H1 (cell line): Measurements from ENCODE around the gene BCL2L11. TPM values are rescaled to one million over a fixed set of nuclear protein-coding genes. Genes with fewer than 3 reads are reported as not detected.

Experiments used
- CTCF ChIA-PET: fragments of 300-600 bp; sonication (Branson Sonifier 250); formaldehyde crosslinking; loops from one replicate; lab custom pipeline; 2021; ENCODE audit not compliant: partially characterized antibody; lab: Charles Lee
- POLR2A ChIA-PET: fragments of 300-600 bp; sonication (Branson Sonifier 250); formaldehyde crosslinking; loops from one replicate; lab custom pipeline; 2021; ENCODE audit warnings: inconsistent platforms; ENCODE audit not compliant: partially characterized antibody; lab: Charles Lee
- DNase-seq, 2 experiments: peaks; one replicate each; pipeline versions ENCODE4 v3.0.0 to v3.0.0-alpha.2; 2010 to 2022; ENCODE audit warnings: low spot score in 2 of 2, low read depth in 1 of 2, mixed read lengths in 1 of 2
- FAIRE-seq: peaks from 2 replicates; lab custom pipeline; 2011; peaks lifted over from hg19 to GRCh38; lab: Jason Lieb, UNC
- H2AFZ ChIP-seq: 2 replicates; pipeline ENCODE4 v1.8.1; 2012; ENCODE audit warnings: low read length, inconsistent platforms
- H2AK5ac ChIP-seq: 2 replicates; pipeline ENCODE4 v1.6.1; 2013; ENCODE audit warnings: low read depth, low read length
- H2BK120ac ChIP-seq: replicated peaks from 2 replicates; pipeline ENCODE3; 2013; ENCODE audit warnings: low read depth, low read length, inconsistent platforms
- H2BK12ac ChIP-seq: 2 replicates; pipeline ENCODE4 v1.6.1; 2013; ENCODE audit warnings: low read depth, low read length
- H2BK15ac ChIP-seq: 2 replicates; pipeline ENCODE4 v1.6.1; 2013; ENCODE audit warnings: low read length
- H2BK20ac ChIP-seq: 2 replicates; pipeline ENCODE4 v1.6.1; 2013; ENCODE audit warnings: low read length
- H2BK5ac ChIP-seq: 2 replicates; pipeline ENCODE4 v1.6.1; 2013; ENCODE audit warnings: low read depth, low read length
- H3K14ac ChIP-seq: 2 replicates; pipeline ENCODE4 v1.6.1; 2013; ENCODE audit warnings: inconsistent platforms; ENCODE audit not compliant: insufficient read length
- H3K18ac ChIP-seq: 2 replicates; pipeline ENCODE4 v1.6.1; 2013; ENCODE audit warnings: low read length; ENCODE audit errors: extremely low read depth
- H3K23ac ChIP-seq: 2 replicates; pipeline ENCODE4 v1.6.1; 2013; ENCODE audit warnings: inconsistent platforms; ENCODE audit not compliant: insufficient read length
- H3K23me2 ChIP-seq: 2 replicates; pipeline ENCODE4 v1.6.1; 2013; ENCODE audit warnings: low read depth, low read length
- H3K27ac ChIP-seq: 2 replicates; pipeline ENCODE4 v1.6.1; 2011; ENCODE audit warnings: low read depth, low read length, inconsistent platforms
- H3K27me3 ChIP-seq, 4 experiments: replicated peaks in 1 of 4; 1 replicate in 1 of 4; 2 replicates in 3 of 4; pipeline versions ENCODE4 v1.6.1 to v1.8.1; 2011 to 2013; ENCODE audit warnings: low read length in 3 of 4, mild to moderate bottlenecking in 3 of 4, inconsistent platforms in 2 of 4, mixed read lengths in 2 of 4, moderate library complexity in 1 of 4; ENCODE audit not compliant: control insufficient read depth in 3 of 4, insufficient read depth in 3 of 4; ENCODE audit errors: extremely low read depth in 1 of 4
- H3K36me3 ChIP-seq, 4 experiments: 2 replicates each; pipeline versions ENCODE4 v1.6.1 to v1.8.1; 2011 to 2013; ENCODE audit warnings: mild to moderate bottlenecking in 4 of 4, low read length in 3 of 4, moderate library complexity in 2 of 4, control low read depth in 1 of 4, inconsistent platforms in 1 of 4; ENCODE audit not compliant: insufficient read depth in 4 of 4, control insufficient read depth in 2 of 4
- H3K4ac ChIP-seq: replicated peaks from 2 replicates; pipeline ENCODE3; 2013; ENCODE audit warnings: low read length, low read depth, mixed read lengths, inconsistent platforms; ENCODE audit not compliant: insufficient read length
- H3K4me1 ChIP-seq, 4 experiments: replicated peaks in 1 of 4; 1 replicate in 1 of 4; 2 replicates in 3 of 4; pipeline versions ENCODE4 v1.6.1 to v1.8.1; 2011 to 2013; ENCODE audit warnings: low read length in 3 of 4, inconsistent platforms in 2 of 4, mixed read lengths in 1 of 4; ENCODE audit not compliant: insufficient read depth in 4 of 4, control insufficient read depth in 3 of 4
- H3K4me2 ChIP-seq, 2 experiments: 2 replicates each; pipeline versions ENCODE4 v1.6.1 to v1.8.1; 2011 to 2013; ENCODE audit warnings: low read depth in 2 of 2, low read length in 2 of 2, control low read depth in 1 of 2, inconsistent platforms in 1 of 2, mild to moderate bottlenecking in 1 of 2; ENCODE audit not compliant: insufficient read depth in 1 of 2
- H3K4me3 ChIP-seq, 4 experiments: fragments of 200-600, 300-600 bp in 1 of 4; sonication (generic), shearing (Covaris generic), sonication (Bioruptor Twin) in 1 of 4; 2 replicates each; pipeline versions ENCODE4 v1.5.1 to v1.8.1; 2011 to 2016; ENCODE audit warnings: low read length in 4 of 4, low read depth in 3 of 4, control low read depth in 2 of 4, inconsistent platforms in 2 of 4, mild to moderate bottlenecking in 2 of 4, mixed read lengths in 1 of 4, moderate library complexity in 1 of 4; ENCODE audit not compliant: insufficient read depth in 2 of 4; ENCODE audit errors: extremely low read depth in 1 of 4
- H3K56ac ChIP-seq: replicated peaks from 2 replicates; pipeline ENCODE3; 2013; ENCODE audit warnings: low read depth, mild to moderate bottlenecking, mixed read lengths, low read length, inconsistent platforms; ENCODE audit not compliant: insufficient read length
- H3K79me1 ChIP-seq: 2 replicates; pipeline ENCODE4 v1.6.1; 2013; ENCODE audit warnings: low read depth, low read length, control low read depth
- H3K79me2 ChIP-seq, 2 experiments: 2 replicates each; pipeline versions ENCODE4 v1.6.1 to v1.8.1; 2012 to 2013; ENCODE audit warnings: low read length in 2 of 2, mild to moderate bottlenecking in 2 of 2, inconsistent platforms in 1 of 2; ENCODE audit not compliant: insufficient read depth in 2 of 2, control insufficient read depth in 1 of 2
- H3K9ac ChIP-seq, 4 experiments: replicated peaks in 1 of 4; 1 replicate in 1 of 4; 2 replicates in 3 of 4; pipeline versions ENCODE4 v1.6.1 to v1.8.1; 2011 to 2013; ENCODE audit warnings: low read depth in 3 of 4, low read length in 3 of 4, control low read depth in 2 of 4, mild to moderate bottlenecking in 2 of 4, moderate library complexity in 2 of 4, inconsistent platforms in 1 of 4; ENCODE audit errors: extremely low read depth in 1 of 4
- H3K9me3 ChIP-seq, 2 experiments: 2 replicates each; pipeline versions ENCODE4 v1.6.1 to v1.8.1; 2012 to 2013; ENCODE audit warnings: mild to moderate bottlenecking in 2 of 2, moderate library complexity in 2 of 2, control low read depth in 1 of 2, inconsistent platforms in 1 of 2, low read depth in 1 of 2, low read length in 1 of 2, mixed read lengths in 1 of 2; ENCODE audit not compliant: insufficient read depth in 2 of 2
- H4K20me1 ChIP-seq, 2 experiments: replicated peaks in 1 of 2; 2 replicates each; pipeline versions ENCODE3 to v1.8.1; 2011 to 2013; ENCODE audit warnings: inconsistent platforms in 2 of 2, low read length in 2 of 2, mild to moderate bottlenecking in 1 of 2; ENCODE audit not compliant: insufficient read depth in 2 of 2, control insufficient read depth in 1 of 2
- H4K5ac ChIP-seq: 2 replicates; pipeline ENCODE4 v1.6.1; 2013; ENCODE audit warnings: low read length, low read depth, mixed read lengths, inconsistent platforms; ENCODE audit not compliant: insufficient read length
- H4K8ac ChIP-seq: 2 replicates; pipeline ENCODE4 v1.8.0; 2013; ENCODE audit warnings: mild to moderate bottlenecking, moderate library complexity, low read length, inconsistent platforms; ENCODE audit not compliant: insufficient read depth; ENCODE audit errors: extremely low read depth
- H4K91ac ChIP-seq: replicated peaks from 2 replicates; pipeline ENCODE3; 2013; ENCODE audit warnings: low read length, mixed read lengths, inconsistent platforms; ENCODE audit not compliant: insufficient read length
- BCL11A ChIP-seq, 2 experiments: IDR thresholded peaks; one replicate each; pipeline ENCODE4 v1.6.1; 2011; ENCODE audit warnings: low read depth in 2 of 2, low read length in 2 of 2, mild to moderate bottlenecking in 2 of 2
- JUND ChIP-seq: IDR thresholded peaks from 2 replicates; pipeline ENCODE4 v1.6.1; 2011; ENCODE audit warnings: mild to moderate bottlenecking, improper control_type of control experiment, low read length
- POLR2A ChIP-seq, 2 experiments: IDR thresholded peaks; 1 replicate in 1 of 2; 2 replicates in 1 of 2; pipeline ENCODE4 v1.6.1; 2011; ENCODE audit warnings: low read depth in 2 of 2, low read length in 2 of 2, mild to moderate bottlenecking in 2 of 2; ENCODE audit errors: control extremely low read depth in 1 of 2
- POLR2AphosphoS5 ChIP-seq: IDR thresholded peaks from 2 replicates; pipeline ENCODE4 v1.6.1; 2011; ENCODE audit warnings: low read depth, low read length
- SUZ12 ChIP-seq: fragments of 200-600 bp; sonication (generic); IDR thresholded peaks from 2 replicates; pipeline ENCODE4 v1.6.1; 2012; ENCODE audit warnings: mild to moderate bottlenecking, inconsistent platforms, low read length, moderate library complexity, mixed read lengths
- TBP ChIP-seq: IDR thresholded peaks from 2 replicates; pipeline ENCODE4 v1.6.1; 2011; ENCODE audit warnings: low read depth, low read length, improper control_type of control experiment
- ZNF274 ChIP-seq: IDR thresholded peaks from 2 replicates; pipeline ENCODE4 v1.7.0; 2012; ENCODE audit warnings: low read length, borderline replicate concordance; ENCODE audit errors: extremely low read depth
- WGBS, 2 experiments: shearing (Covaris generic) in 1 of 2; methylation state at CpG; one replicate each; pipeline versions ENCODE4 v1.1.6 to v1.1.7; 2013 to 2015; ENCODE audit warnings: low lambda C conversion rate in 2 of 2, mixed read lengths in 2 of 2, inconsistent platforms in 1 of 2, low coverage in 1 of 2, missing lambda C conversion rate in 1 of 2; ENCODE audit not compliant: insufficient replicate concordance in 2 of 2, insufficient coverage in 1 of 2, insufficient read length in 1 of 2; ENCODE audit errors: extremely low coverage in 1 of 2, missing lambda C conversion rate in 1 of 2; 5-methylcytosine and 5-hydroxymethylcytosine counted together
- polyA plus RNA-seq, 7 experiments: library from polyadenylated mRNA; depleted of rRNA in 3 of 7; stranded (reverse) in 5 of 7; unstranded in 2 of 7; fragments of >200 nt in 5 of 7; fragments of 200-250 nt in 2 of 7; gene quantifications; 1 replicate in 5 of 7; 2 replicates in 1 of 7; 4 replicates in 1 of 7; pipeline versions ENCODE4 v1.2.1 to v1.2.3, GENCODE V29; 2011 to 2013; ENCODE audit warnings: missing spikeins in 2 of 7, mixed read lengths in 2 of 7
- total RNA-seq: library from RNA; stranded (reverse); fragmentation: NEBNext Ultra II Directional; extraction: Animal tissue kit (Norgen Biotek cat#: 25700); gene quantifications from 2 replicates; pipeline ENCODE4 v1.2.1, GENCODE V29; 2021
- TF ChIP-seq, protein P1 (sequence below): IDR thresholded peaks from 2 replicates; pipeline ENCODE4 v1.6.1; 2012; ENCODE audit warnings: low read length, inconsistent platforms

Gene BCL2L11
- total and polyA plus RNA-seq, 2 of the 8 experiments (the other 6 are each of a cell fraction or from before 2014, with no cell fraction given): 7.5 to 22.9 TPM

DNA sequence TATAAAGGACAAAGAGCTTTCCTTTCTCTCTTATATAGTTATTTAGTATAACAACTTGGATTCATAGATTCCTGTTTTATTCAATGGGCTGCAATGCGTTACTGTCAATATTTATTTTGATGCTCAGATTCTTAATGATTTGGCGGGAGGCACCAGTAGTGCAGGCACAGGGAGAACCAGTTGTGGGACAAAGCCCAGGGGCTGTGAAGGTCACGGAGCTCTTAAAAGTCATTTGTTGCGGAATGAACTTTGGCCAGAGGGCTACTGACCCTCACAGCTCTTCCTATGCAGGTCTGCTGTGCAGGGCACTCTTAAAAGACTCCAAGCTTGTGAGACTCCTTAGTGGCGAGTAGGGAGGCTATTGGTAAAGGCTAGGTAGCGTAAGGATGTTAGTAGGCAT is 34.0 kb downstream of the BCL2L11 start:
- H3K27ac ChIP-seq: no peak overlapping the region
- no peak for TF ChIP-seq SUZ12
- TF ChIP-seq TBP: no peak
- no peak for TF ChIP-seq JUND
- no peak for TF ChIP-seq POLR2AphosphoS5
- TF ChIP-seq ZNF274: no peak
- TF ChIP-seq, protein P1, sequence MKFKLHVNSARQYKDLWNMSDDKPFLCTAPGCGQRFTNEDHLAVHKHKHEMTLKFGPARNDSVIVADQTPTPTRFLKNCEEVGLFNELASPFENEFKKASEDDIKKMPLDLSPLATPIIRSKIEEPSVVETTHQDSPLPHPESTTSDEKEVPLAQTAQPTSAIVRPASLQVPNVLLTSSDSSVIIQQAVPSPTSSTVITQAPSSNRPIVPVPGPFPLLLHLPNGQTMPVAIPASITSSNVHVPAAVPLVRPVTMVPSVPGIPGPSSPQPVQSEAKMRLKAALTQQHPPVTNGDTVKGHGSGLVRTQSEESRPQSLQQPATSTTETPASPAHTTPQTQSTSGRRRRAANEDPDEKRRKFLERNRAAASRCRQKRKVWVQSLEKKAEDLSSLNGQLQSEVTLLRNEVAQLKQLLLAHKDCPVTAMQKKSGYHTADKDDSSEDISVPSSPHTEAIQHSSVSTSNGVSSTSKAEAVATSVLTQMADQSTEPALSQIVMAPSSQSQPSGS: no peak
- TF ChIP-seq POLR2A (IDR thresholded peaks at IDR 0.05; ENCODE audit: control extremely low read depth in 1 of 2, low read depth in 2 of 2, low read length in 2 of 2): no peak
- TF ChIP-seq BCL11A (IDR thresholded peaks at IDR 0.05; ENCODE audit: low read depth in 2 of 2, low read length in 2 of 2): no peak

More for the DNA sequence above, 34.0 kb downstream of the BCL2L11 start:
- no peak overlapping the region for H4K8ac ChIP-seq
- H3K14ac ChIP-seq: no peak overlapping the region
- H3K4me2 ChIP-seq: no peak overlapping the region
- H3K18ac ChIP-seq: no peak overlapping the region
- peaks cover 5 to 18% of the 10 kb centered on the region in 2 experiments for H4K20me1 ChIP-seq
- no peak overlapping the region for H3K4me3 ChIP-seq
- no peak for FAIRE-seq
- H3K4ac ChIP-seq: no peak overlapping the region
- no peak overlapping the region for H4K91ac ChIP-seq
- H3K27me3 ChIP-seq: no peaks in the 10 kb centered on the region
- peaks cover 0 to 9% (median 4%) of the 10 kb centered on the region in 4 experiments; a peak in 5 of 7 replicates for H3K4me1 ChIP-seq
- no peak overlapping the region for H2BK15ac ChIP-seq
- H4K5ac ChIP-seq: no peak overlapping the region
- H3K9ac ChIP-seq: no peak overlapping the region
- no peak overlapping the region for H3K23ac ChIP-seq
- H2BK5ac ChIP-seq: no peak overlapping the region
- no peak overlapping the region for H2BK20ac ChIP-seq
- H2BK12ac ChIP-seq: no peak overlapping the region
- no peak overlapping the region for H2BK120ac ChIP-seq
- no peak overlapping the region for H3K56ac ChIP-seq
- peaks cover 2 to 65% (median 11%) of the 10 kb centered on the region in 4 experiments; a peak in 6 of 8 replicates for H3K36me3 ChIP-seq
- WGBS, 2 experiments: 80% methylated on average over 6 of the region's 6 CpGs; no CpG with 5 or more reads in 1 of the 2 experiments
- POLR2A ChIA-PET: interaction anchor here (1.4 kb wide), 1 partner anchor 13 kb away, joined by 4 read pairs; no protein-coding TSS in a partner anchor
- no peaks in the 10 kb centered on the region for H3K23me2 ChIP-seq
- CTCF ChIA-PET: no interaction called here
- peaks cover 2 to 31% of the 10 kb centered on the region in 2 experiments; a peak in 3 of 4 replicates for H3K79me2 ChIP-seq
- DNase-seq: no peak
- no peaks in the 10 kb centered on the region for H3K9me3 ChIP-seq
- peaks cover 27% of the 10 kb centered on the region for H3K79me1 ChIP-seq
- H2AFZ ChIP-seq: no peak overlapping the region
- H2AK5ac ChIP-seq: no peak overlapping the region
